ENCODE data around the gene RALB. TPM values are rescaled to one million over a fixed set of nuclear protein-coding genes. Genes with fewer than 3 reads are reported as not detected.

RALB gene
- total and polyA plus RNA-seq, 2 of the 8 experiments (the other 6 are each of a cell fraction or from before 2014, with no cell fraction given) = 12.0 to 16.6 TPM

GRCh38 chr2:120231564-120231973 lies 21.1 kb upstream of the RALB start:
- H4K91ac ChIP-seq (replicated peaks; ENCODE audit: insufficient read length, low read length) = no peak overlapping the region
- H3K4me2 ChIP-seq (ENCODE audit: insufficient read depth in 1 of 2, low read depth in 2 of 2, low read length in 2 of 2) = no peak overlapping the region
- no peaks in the 10 kb centered on the region for H3K36me3 ChIP-seq (ENCODE audit: control insufficient read depth in 2 of 4, insufficient read depth in 4 of 4, low read length in 3 of 4)
- ChIA-PET CTCF (ENCODE audit: partially characterized antibody) (interaction anchor here (0.9 to 1.7 kb wide), 3 partner anchors 49 to 157 kb away, joined by 3 to 5 read pairs (median 3); no protein-coding TSS in a partner anchor), POLR2A (ENCODE audit: partially characterized antibody) (interaction anchor here (0.8 kb wide), 1 partner anchor 59 kb away, joined by 3 read pairs; no protein-coding TSS in a partner anchor)
- H3K18ac ChIP-seq (ENCODE audit: extremely low read depth, low read length) = no peak overlapping the region
- no peak overlapping the region for H2BK15ac ChIP-seq (ENCODE audit: low read length)
- no peaks in the 10 kb centered on the region for H3K79me2 ChIP-seq (ENCODE audit: control insufficient read depth in 1 of 2, insufficient read depth in 2 of 2, low read length in 2 of 2)
- WGBS, 2 experiments (ENCODE audit: extremely low coverage in 1 of 2, insufficient coverage in 1 of 2, insufficient read length in 1 of 2, insufficient replicate concordance in 2 of 2, low coverage in 1 of 2, low lambda C conversion rate in 2 of 2, missing lambda C conversion rate in 1 of 2) = 95% methylated on average over 4 of the region's 4 CpGs; no CpG with 5 or more reads in 1 of the 2 experiments
- TF ChIP-seq POU5F1 (IDR thresholded peaks at IDR 0.05; ENCODE audit: low read depth, low read length) = no peak
- no peak overlapping the region for H2BK5ac ChIP-seq (ENCODE audit: low read depth, low read length)
- H3K4me1 ChIP-seq (replicated peaks in 1 of 4; ENCODE audit: control insufficient read depth in 3 of 4, insufficient read depth in 4 of 4, low read length in 3 of 4) = no peaks in the 10 kb centered on the region; a peak in 2 of 7 replicates
- no peak overlapping the region for H3K56ac ChIP-seq (replicated peaks; ENCODE audit: insufficient read length, low read depth, low read length)
- H3K9me3 ChIP-seq (ENCODE audit: insufficient read depth in 2 of 2, low read depth in 1 of 2, low read length in 1 of 2) = no peaks in the 10 kb centered on the region
- H2BK20ac ChIP-seq (ENCODE audit: low read length) = no peak overlapping the region
- no peak overlapping the region for H3K9ac ChIP-seq (replicated peaks in 1 of 4; ENCODE audit: extremely low read depth in 1 of 4, low read depth in 3 of 4, low read length in 3 of 4)
- H3K23ac ChIP-seq (ENCODE audit: insufficient read length) = no peak overlapping the region
- H3K4ac ChIP-seq (replicated peaks; ENCODE audit: insufficient read length, low read depth, low read length) = no peak overlapping the region
- no peak overlapping the region for H2BK120ac ChIP-seq (replicated peaks; ENCODE audit: low read depth, low read length)
- no peaks in the 10 kb centered on the region for H4K20me1 ChIP-seq (replicated peaks in 1 of 2; ENCODE audit: control insufficient read depth in 1 of 2, insufficient read depth in 2 of 2, low read length in 2 of 2)
- H3K23me2 ChIP-seq (ENCODE audit: low read depth, low read length) = no peaks in the 10 kb centered on the region
- no peak for DNase-seq (ENCODE audit: low read depth in 1 of 2, low spot score in 2 of 2)
- H2BK12ac ChIP-seq (ENCODE audit: low read depth, low read length) = no peak overlapping the region
- no peak overlapping the region for H3K4me3 ChIP-seq (ENCODE audit: extremely low read depth in 1 of 4, insufficient read depth in 2 of 4, low read depth in 3 of 4, low read length in 4 of 4)
- H3K79me1 ChIP-seq (ENCODE audit: low read depth, low read length) = no peaks in the 10 kb centered on the region
- no peak overlapping the region for H4K5ac ChIP-seq (ENCODE audit: insufficient read length, low read depth, low read length)
- H4K8ac ChIP-seq (ENCODE audit: extremely low read depth, insufficient read depth, low read length) = no peak overlapping the region
- H2AFZ ChIP-seq (ENCODE audit: low read length) = no peak overlapping the region
- no peak overlapping the region for H2AK5ac ChIP-seq (ENCODE audit: low read depth, low read length)
- H3K27me3 ChIP-seq (replicated peaks in 1 of 4; ENCODE audit: control insufficient read depth in 3 of 4, extremely low read depth in 1 of 4, insufficient read depth in 3 of 4, low read length in 3 of 4) = peaks cover 0 to 8% (median 0%) of the 10 kb centered on the region in 4 experiments; a peak in 2 of 7 replicates
- FAIRE-seq = no peak
- H3K27ac ChIP-seq (ENCODE audit: low read depth, low read length) = no peak overlapping the region
- H3K14ac ChIP-seq (ENCODE audit: insufficient read length) = no peak overlapping the region
